HG03280 (cell line): ENCODE data around the gene PRG3.
"Not testable (repeated sequence)": the region's sequence is repeated elsewhere in the genome, so short reads cannot be mapped to it uniquely, and the experiment has no call there.

Experiments
- ATAC-seq: cut with Tn5 transposase; IDR thresholded peaks from one replicate; pipeline ENCODE4 v1.9.1; 2021; ENCODE audit warnings: mild to moderate bottlenecking, moderate library complexity; ENCODE audit not compliant: unreplicated experiment

PRG3 gene

GRCh38 chr11:57341250-57341808, 39.6 kb downstream of the PRG3 start:
- ATAC-seq = no peak

GRCh38 chr11:57340039-57340615, 40.8 kb downstream of the PRG3 start:
- no peak for ATAC-seq

GRCh38 chr11:57339328-57339727, 41.6 kb downstream of the PRG3 start:
- no peak for ATAC-seq

- ATAC-seq = no peak
Observed at GRCh38 chr11:57338142-57338541, 42.8 kb downstream of the PRG3 start, which contains the start of gene P2RX3. Gene P2RX3, plus strand, starts transcription at chr11:57338352. Its CDS starts 199 bp downstream, at chr11:57338551.

- ATAC-seq = not testable (repeated sequence)
Observed at GRCh38 chr11:57336856-57337255, 44.1 kb downstream of the PRG3 start.

- no peak for ATAC-seq
Observed at GRCh38 chr11:57336111-57336666, 44.8 kb downstream of the PRG3 start.

- ATAC-seq = peak; percentile 100
Observed at GRCh38 chr11:57335343-57336110, 45.4 kb downstream of the PRG3 start, which contains the start of gene SSRP1. Gene SSRP1, minus strand, starts transcription at chr11:57335892. Its CDS starts 771 bp downstream, at chr11:57335121.

GRCh38 chr11:57335023-57335342, 46.0 kb downstream of the PRG3 start:
- ATAC-seq = no peak

GRCh38 chr11:57332694-57333440, 48.1 kb downstream of the PRG3 start:
- no peak for ATAC-seq

- no peak for ATAC-seq
Observed at GRCh38 chr11:57331720-57332119, 49.2 kb downstream of the PRG3 start.

GRCh38 chr11:57330029-57330428, 50.9 kb downstream of the PRG3 start:
- no peak for ATAC-seq

- no peak for ATAC-seq
Observed at GRCh38 chr11:57327721-57328120, 53.2 kb downstream of the PRG3 start.
